Measurements from ENCODE around the gene METTL16.
A peak's percentile ranks its signal among the peaks of the same experiment; 100 is the strongest.

METTL16 gene

DNA sequence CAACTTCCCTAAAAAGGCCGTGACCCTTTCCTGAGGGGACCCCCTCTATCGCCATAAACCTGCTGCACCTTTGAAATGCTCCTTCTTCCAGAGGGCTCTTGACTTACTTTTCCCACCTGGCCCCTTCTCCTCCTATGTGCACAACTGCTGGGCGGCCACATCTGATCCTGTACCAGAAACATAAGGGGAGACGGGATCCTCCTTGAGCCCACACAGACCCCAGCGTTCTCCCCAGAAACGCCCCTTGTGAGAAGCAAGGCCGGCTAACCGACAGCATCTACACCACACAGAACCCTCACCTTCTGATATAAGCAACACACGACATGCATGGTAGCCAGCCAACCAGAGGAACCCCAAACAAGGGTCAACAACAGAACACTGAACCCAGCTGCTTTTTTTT, 96.6 kb downstream of the METTL16 start:
- no peak for DNase-seq

DNA sequence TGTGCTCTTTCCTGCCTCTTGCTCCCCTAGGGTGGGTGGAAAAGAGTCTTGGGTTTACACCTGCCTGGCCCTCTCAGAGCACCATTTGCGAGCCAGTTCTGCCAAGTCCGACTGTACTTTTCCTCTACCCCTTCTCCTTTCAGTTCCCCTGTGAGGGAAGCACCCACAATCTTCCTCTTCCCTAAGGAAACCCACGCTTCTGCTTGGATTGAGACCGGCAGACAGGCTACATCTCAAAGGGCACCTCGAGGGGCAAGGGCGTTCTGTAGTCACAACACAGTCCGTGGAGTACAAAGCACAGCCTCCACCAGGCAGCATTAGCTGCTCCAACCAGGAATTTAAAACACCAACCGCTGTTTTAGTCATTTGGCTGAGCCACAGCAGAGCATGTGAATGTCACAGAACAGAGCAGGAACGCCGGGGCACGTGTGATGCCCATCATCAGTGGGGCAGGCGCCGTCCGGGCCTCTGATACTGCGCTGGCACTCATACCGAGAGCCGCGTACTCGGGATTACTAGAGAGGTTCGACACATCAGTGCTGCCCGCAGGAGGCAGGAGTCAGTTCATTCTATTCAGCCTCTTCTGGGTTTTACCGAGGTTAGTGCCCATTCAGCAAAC, 97.1 kb downstream of the METTL16 start:
- no peak for DNase-seq

- no peak for DNase-seq
These were observed 99.1 kb downstream of the METTL16 start for GRCh38 chr17:2412561-2413021.

DNA sequence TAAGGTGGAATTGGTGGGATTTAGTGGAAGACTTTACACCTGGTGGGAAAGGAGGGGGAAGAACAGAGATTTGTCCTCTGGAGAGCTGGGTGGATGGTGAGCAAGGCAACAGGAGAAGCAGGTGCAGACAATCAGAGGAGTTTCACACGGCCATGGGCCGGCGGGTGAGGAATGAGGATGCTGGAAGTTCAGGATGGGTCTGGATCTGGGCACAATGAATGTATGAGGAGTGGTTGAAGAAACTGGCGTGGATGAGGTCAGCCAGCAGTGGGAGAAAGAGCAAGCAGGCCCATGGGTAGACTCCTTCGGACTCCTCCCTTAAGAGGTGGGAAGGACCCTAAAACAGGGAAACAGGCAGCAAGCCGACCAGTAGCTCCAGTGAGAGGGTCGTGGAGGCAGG, 100.7 kb downstream of the METTL16 start:
- DNase-seq, result no peak

GRCh38 chr17:2406903-2407790, 104.5 kb downstream of the METTL16 start:
- DNase-seq, result peak; percentile 42

DNA sequence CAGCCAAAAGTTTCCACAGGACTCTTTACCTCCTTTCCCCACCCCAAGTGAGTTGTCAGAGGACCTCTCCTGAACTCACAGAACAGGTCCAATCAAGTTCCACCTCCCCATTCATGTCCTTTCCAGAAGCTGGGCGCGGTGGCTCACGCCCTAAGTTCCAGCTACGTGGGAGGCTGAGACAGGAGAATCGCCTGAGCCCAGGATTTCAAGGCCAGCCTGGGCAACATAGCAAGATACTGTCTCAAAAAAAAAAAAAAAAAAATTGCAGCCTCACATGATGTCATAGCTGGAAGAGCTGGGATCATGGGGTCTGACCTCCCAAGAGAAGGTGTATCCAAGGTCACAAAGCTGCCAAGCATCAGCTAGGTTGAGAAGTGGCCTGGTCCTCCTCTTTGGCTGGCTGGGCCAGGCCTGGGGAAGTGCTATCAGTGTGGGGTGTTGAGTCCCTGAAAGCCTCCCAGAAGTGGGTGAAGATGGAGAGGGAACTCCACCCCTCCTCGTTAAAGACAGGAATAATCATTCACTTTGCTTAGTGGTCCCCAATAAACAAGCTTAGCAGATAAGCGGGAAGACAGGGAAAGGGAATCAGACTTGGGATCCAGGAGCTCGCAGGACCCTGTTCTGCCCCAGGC, 105.3 kb downstream of the METTL16 start:
- no peak for DNase-seq

GRCh38 chr17:2405247-2405926, 106.3 kb downstream of the METTL16 start:
- DNase-seq, result no peak

DNA sequence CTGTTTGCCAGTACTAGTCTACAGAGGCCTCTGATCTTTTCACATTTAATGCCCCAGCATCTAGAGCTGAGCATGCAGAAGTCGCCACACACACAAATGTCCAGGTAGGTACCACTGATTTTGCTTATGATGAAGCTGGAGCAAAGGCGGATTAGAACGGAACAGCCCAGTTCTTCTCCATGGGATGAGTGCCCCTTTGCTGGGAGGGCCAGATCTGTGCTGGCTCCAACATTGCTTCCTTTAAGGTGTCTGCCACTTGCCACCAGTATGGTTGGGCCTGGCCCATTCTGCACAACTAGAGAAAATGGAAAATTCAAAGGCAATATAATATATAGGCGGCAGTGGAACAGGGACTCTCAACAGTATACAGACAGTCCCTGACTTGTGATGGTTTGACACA, 108.6 kb downstream of the METTL16 start:
- no peak for DNase-seq

DNA sequence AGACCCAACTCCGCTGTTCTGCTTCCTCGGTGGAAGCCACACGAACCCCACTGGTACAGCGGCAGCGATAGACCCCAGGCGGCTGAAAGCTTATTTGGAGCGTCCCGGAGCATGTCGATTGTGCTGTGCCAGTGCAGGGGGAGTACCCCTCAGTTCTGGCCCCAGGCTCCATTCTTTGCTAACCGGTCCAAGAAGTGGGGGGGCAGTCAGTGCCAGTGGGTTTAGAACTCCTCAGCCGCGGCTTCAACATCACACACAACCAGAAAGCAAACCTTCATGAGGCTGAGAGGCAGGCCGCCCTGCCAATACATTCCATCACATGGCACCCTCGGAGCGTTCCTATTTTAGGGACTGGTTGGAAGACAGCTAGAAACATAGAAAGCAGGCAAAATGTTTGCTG, 109.1 kb downstream of the METTL16 start:
- DNase-seq, result no peak

DNA sequence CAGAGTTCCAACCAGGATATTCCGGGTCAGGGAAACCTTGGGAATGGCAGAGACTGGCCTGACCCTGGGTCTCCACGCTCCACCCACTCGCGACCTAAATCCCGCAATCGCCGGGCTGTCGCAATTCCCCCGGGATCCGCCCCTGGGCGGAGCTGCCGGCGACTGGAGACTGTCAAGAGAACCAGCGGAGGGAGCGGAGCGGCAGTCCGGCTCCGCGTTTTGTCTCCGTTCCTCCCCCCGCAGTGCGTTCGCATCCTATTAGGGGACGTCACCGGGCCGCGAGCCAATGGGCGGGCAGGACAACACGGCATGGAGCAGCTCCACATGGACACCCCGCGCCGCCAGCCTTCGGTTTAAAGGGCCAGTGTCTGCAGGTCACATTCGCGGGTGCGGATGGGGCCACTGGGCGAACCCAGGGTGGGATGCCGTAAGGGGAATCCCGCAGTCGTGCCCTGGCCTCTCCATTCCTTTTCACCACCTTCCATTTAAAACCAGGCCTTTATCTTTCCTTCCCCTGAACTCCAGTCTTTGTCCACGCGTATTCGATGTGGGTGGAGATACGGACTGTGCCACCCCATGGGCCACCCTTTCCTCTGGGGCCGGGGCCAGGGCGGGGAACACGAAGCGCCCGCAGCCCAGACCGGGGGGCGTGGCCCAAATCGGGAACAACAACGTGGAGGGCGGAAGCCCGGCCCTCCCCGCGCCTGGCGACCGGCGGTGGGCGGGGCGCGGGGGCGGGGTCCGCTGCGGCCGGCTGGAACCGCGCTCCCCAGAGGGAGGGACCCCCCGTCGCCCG, 110.1 kb downstream of the METTL16 start:
- DNase-seq, result peak; percentile 95

- peak; percentile 99 for DNase-seq
These were observed 110.7 kb downstream of the METTL16 start, which contains the start of gene MNT for GRCh38 chr17:2400877-2401425. TSS of gene MNT (minus strand) at chr17:2401060. CDS start at chr17:2400712, 348 bp downstream.

GRCh38 chr17:2400474-2400866, 111.2 kb downstream of the METTL16 start:
- DNase-seq, result peak; percentile 73

DNA sequence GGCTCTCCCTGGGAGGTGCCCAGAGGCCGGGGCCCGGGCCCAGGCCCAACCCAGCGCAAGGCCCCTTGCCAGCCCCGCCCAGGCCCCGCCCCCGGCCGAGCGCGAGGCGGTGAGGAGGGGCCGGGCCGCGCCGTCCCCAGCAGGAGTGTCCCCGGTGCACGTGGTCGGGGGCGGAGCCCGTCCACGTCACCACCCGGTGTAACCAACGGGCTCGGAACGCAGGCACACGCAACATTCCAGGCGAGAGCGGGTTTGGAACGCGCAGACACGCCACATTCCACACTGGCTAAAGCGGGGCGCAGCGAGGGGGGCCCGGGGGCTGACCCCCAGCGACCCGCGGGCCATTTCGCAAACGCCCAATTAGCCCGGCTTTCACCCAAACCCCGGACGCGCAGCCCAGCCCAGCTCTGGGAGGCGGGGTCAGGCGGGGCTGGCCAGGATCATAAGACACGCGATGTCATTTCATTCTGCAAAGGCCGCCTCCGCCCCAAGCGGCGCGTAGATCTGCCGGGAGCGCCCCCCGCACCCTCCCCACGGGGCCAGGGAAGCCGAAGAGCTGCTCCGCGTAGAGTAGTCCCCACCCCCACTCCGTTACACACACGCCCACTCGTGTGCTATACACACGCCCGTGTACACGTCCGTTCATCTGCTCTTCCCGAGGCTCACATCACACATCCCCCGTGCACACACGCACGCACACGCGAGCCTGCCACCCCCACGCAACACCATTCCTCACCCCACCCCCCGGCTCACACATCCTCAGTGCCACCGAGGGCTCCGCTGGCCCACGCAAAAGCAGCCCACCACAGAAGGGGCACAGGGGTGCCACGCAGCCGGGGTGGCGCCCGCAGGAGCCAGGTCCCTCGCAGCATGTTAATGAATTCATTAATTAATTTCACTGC, 111.9 kb downstream of the METTL16 start:
- DNase-seq, result peak; percentile 99

DNA sequence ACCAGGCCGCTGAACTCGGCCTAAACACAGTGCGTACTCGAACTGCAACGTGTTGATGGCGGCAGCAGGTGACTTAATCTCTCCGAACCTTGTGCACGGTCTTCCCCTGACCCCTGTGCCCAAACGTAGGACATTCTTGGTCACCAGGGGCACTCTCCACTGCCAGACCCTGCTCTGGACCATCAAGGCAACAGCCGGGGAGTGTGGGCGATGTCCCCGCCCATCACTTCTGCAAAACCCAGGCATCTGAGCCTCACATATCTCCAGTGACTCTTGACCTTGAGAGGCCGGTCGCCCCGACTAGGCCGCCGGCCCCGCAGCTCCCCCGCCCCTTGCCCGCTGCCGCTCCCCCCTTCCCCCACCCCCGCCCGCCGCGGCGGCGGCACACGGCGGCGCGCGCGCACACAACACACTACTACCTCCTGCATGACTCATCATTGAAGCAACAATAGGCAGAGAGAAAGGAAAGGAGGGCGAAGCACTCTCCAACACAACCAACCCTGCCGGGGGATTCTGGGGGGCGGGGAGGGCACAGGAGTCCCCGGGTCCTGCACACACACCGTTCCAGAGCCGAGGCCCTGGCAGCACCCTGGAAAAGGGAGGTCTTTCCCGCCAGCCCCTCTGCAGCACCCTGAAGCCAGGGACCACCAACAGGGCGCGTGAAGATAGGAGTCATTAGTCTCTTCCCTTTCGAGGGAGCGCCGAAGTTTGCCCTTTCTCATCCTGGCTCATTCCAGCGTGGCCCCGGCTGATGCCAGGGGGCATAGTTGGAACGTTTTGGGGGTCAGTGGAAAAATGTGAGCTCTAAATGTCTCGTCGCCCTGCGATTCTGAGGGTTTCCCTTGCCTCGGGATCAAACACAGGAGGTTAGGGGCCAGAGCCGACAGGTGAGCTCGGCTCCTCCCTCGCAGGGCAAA, 112.8 kb downstream of the METTL16 start:
- peak; percentile 80 for DNase-seq

DNA sequence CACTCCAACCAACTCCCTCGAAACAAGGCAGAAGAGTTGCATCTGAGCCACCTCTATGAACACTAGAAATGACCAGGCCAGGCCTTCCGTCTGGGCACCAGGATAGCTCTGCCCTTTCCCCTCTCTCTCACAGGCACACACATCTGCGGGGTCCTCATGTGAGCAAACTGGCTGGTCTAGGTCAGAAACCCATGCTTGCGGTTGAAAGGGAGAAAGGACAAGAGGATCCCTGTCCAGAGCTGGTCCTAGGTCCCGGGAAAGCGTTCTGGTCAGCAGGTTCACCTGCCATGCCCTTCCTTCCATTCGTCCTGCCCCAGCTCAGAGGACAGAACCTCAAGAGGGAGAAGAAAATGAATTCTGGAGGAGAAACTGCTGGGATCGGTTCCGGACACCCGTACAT, 113.5 kb downstream of the METTL16 start:
- no peak for DNase-seq

- no peak for DNase-seq
These were observed 114.2 kb downstream of the METTL16 start for GRCh38 chr17:2397247-2398171.

- DNase-seq, result peak; percentile 92
These were observed 115.0 kb downstream of the METTL16 start for GRCh38 chr17:2396568-2397246.
